ENCODE results near the gene PALMD.
A peak's percentile ranks its signal among the peaks of the same experiment; 100 is the strongest.

PALMD gene

DNA sequence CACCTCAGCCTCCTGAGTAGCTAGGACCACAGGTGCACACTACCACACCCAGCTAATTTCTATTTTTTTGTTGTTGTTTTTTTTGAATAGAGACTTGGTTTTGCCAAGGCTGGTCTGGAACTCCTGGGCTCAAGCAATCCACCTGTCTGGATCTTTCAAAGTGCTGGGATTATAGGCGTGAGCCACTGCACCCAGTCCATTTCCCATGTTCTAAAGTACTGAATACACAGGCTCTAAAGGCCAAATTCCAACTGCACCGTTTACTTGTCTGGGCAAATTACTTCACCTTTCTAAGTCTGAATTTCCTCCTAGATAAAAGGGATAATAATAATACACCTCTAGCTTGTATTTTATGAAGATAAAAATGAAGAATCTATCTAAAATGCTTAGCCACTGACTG is 80.9 kb downstream of the PALMD start:
- Histone ChIP-seq H3K4me1 (ENCODE audit: insufficient read depth, insufficient read length) (no peaks in the 10 kb centered on the region), H3K27me3 (ENCODE audit: insufficient read depth, insufficient read length) (no peaks in the 10 kb centered on the region), H3K9ac (ENCODE audit: insufficient read length, low read depth) (no peak overlapping the region), H3K9me3 (ENCODE audit: insufficient read depth, low read length) (no peaks in the 10 kb centered on the region), H3K4me3 (ENCODE audit: insufficient read length, low read depth) (no peak overlapping the region), H3K36me3 (ENCODE audit: insufficient read depth, insufficient read length, low read length) (no peaks in the 10 kb centered on the region)
- DNase-seq (ENCODE audit: low read depth, low spot score) = no peak
- TF ChIP-seq YY1 (IDR thresholded peaks at IDR 0.05; ENCODE audit: insufficient read depth, insufficient read length) = no peak
- TF ChIP-seq ZNF274 (IDR thresholded peaks at IDR 0.05; ENCODE audit: low read depth, low read length) = no peak
- TF ChIP-seq SUZ12 (IDR thresholded peaks at IDR 0.05; ENCODE audit: extremely low read depth, insufficient read depth, insufficient read length) = no peak

DNA sequence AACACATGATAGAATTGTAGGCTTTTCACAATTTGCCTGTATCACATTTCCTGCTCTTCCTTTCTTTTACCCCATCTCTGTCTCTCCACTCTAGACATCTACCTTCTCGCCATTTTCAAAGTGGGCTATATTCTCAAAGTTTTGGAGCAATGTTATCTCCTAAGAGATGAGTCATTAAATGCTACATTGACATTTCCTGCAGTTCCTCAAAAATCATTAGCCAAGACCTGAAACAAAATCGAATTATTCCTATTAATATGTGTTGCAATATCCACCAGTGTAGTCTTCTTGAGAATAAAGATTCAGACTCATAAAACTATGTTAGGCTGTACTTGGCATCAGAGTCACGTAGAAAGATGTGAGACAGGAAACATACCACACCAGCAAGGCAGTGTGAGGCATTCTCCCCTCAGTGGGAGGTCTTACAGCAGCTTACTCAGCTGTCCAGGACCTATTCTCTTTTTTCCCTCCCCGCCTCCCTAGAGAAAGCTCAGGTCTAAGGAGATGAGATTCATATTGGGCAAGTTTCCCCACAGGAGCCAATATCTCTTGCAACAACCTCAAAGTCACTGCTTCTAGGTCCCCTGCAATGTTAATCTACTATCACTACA is 81.8 kb downstream of the PALMD start:
- no peaks in the 10 kb centered on the region for H3K27me3 ChIP-seq (ENCODE audit: insufficient read depth, insufficient read length)
- no peaks in the 10 kb centered on the region for H3K9me3 ChIP-seq (ENCODE audit: insufficient read depth, low read length)
- TF ChIP-seq ZNF274 (IDR thresholded peaks at IDR 0.05; ENCODE audit: low read depth, low read length) (no peak), SUZ12 (IDR thresholded peaks at IDR 0.05; ENCODE audit: extremely low read depth, insufficient read depth, insufficient read length) (no peak), YY1 (IDR thresholded peaks at IDR 0.05; ENCODE audit: insufficient read depth, insufficient read length) (no peak)
- H3K4me1 ChIP-seq (ENCODE audit: insufficient read depth, insufficient read length) = no peaks in the 10 kb centered on the region
- H3K36me3 ChIP-seq (ENCODE audit: insufficient read depth, insufficient read length, low read length) = no peaks in the 10 kb centered on the region
- peak; percentile 38 for DNase-seq (ENCODE audit: low read depth, low spot score)
- H3K4me3 ChIP-seq (ENCODE audit: insufficient read length, low read depth) = no peak overlapping the region
- no peak overlapping the region for H3K9ac ChIP-seq (ENCODE audit: insufficient read length, low read depth)

DNA sequence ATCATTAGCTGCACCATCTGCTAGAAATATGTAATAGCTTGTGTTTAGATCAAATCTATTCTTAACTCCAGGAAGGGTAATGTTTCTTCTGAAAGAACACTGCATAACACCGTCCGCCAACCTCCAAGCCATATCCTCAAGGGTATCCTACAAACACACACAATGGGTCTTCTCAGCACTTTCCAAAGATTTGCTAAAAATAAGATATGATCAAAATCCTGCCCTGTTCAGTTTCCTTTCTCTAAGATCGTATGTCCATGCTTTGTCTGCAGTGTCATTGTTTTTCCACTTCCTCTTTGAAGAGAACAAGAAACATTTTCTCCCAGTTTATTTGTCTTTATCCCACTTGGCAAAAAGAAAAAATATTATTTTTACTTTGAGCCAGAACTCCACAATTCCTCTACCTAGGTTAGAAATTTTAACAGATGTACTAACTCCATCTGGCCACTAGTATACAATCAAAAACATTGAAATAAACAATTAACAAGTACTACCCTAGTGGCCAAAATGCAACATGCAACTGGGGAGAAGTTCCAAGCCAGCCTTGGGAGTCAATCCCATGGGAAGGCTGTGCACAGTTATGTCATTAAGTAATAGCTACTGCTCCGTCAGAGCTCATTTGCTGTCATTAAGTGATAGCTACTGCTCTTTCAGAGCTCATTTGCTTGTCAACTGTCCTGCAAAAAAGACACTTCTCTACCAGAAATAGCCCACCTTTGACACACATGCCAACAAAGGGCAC is 82.8 kb downstream of the PALMD start:
- Histone ChIP-seq H3K27me3 (ENCODE audit: insufficient read depth, insufficient read length) (no peaks in the 10 kb centered on the region), H3K36me3 (ENCODE audit: insufficient read depth, insufficient read length, low read length) (no peaks in the 10 kb centered on the region), H3K4me1 (ENCODE audit: insufficient read depth, insufficient read length) (no peaks in the 10 kb centered on the region), H3K9ac (ENCODE audit: insufficient read length, low read depth) (no peak overlapping the region), H3K4me3 (ENCODE audit: insufficient read length, low read depth) (no peak overlapping the region), H3K9me3 (ENCODE audit: insufficient read depth, low read length) (no peaks in the 10 kb centered on the region)
- DNase-seq (ENCODE audit: low read depth, low spot score) = peak; percentile 15
- TF ChIP-seq SUZ12 (IDR thresholded peaks at IDR 0.05; ENCODE audit: extremely low read depth, insufficient read depth, insufficient read length) = no peak
- no peak for TF ChIP-seq YY1 (IDR thresholded peaks at IDR 0.05; ENCODE audit: insufficient read depth, insufficient read length)
- TF ChIP-seq ZNF274 (IDR thresholded peaks at IDR 0.05; ENCODE audit: low read depth, low read length) = no peak

DNA sequence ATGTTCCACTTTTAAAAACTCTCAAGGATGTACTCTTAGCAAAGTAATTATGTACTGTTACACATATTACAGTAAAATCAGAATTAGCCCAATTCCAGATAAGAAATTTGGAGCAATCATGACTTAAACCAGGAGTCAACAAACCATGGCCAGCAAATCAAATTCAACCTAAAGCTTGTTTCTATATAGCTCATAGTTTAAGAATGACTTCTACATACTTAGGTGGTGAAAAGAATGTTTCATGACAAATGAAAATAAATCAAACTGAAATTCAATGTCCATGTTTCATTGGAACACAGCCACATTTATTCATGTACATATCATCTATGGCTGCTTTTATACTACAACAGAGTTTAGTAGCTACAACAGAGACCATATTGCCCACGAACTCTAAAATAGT is 85.5 kb downstream of the PALMD start:
- no peaks in the 10 kb centered on the region for H3K9me3 ChIP-seq (ENCODE audit: insufficient read depth, low read length)
- H3K9ac ChIP-seq (ENCODE audit: insufficient read length, low read depth) = no peak overlapping the region
- H3K36me3 ChIP-seq (ENCODE audit: insufficient read depth, insufficient read length, low read length) = no peaks in the 10 kb centered on the region
- TF ChIP-seq ZNF274 (IDR thresholded peaks at IDR 0.05; ENCODE audit: low read depth, low read length) (no peak), YY1 (IDR thresholded peaks at IDR 0.05; ENCODE audit: insufficient read depth, insufficient read length) (no peak), SUZ12 (IDR thresholded peaks at IDR 0.05; ENCODE audit: extremely low read depth, insufficient read depth, insufficient read length) (no peak)
- no peak for DNase-seq (ENCODE audit: low read depth, low spot score)
- H3K4me1 ChIP-seq (ENCODE audit: insufficient read depth, insufficient read length) = no peaks in the 10 kb centered on the region
- H3K27me3 ChIP-seq (ENCODE audit: insufficient read depth, insufficient read length) = no peaks in the 10 kb centered on the region
- no peak overlapping the region for H3K4me3 ChIP-seq (ENCODE audit: insufficient read length, low read depth)

DNA sequence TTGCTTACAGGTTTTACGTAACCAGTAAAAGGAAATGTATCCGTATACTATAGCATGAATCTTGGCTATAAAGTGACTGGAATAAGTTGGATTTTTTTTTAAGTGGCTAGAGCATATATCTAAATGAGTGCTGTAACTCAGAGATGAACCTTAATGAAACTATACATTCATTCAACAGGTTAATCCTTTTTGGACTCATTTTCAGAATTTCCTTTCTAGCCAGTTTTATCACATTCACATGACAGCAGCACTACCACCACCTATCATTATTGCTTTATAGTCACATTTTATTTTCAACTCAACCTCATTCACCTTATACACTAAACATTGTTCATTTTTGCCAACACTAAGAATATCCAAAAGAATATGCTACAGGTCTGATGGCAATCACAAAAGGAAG is 89.9 kb downstream of the PALMD start:
- Histone ChIP-seq H3K36me3 (ENCODE audit: insufficient read depth, insufficient read length, low read length) (no peaks in the 10 kb centered on the region), H3K4me3 (ENCODE audit: insufficient read length, low read depth) (no peak overlapping the region), H3K9me3 (ENCODE audit: insufficient read depth, low read length) (no peaks in the 10 kb centered on the region), H3K4me1 (ENCODE audit: insufficient read depth, insufficient read length) (no peaks in the 10 kb centered on the region), H3K9ac (ENCODE audit: insufficient read length, low read depth) (no peak overlapping the region), H3K27me3 (ENCODE audit: insufficient read depth, insufficient read length) (no peaks in the 10 kb centered on the region)
- TF ChIP-seq YY1 (IDR thresholded peaks at IDR 0.05; ENCODE audit: insufficient read depth, insufficient read length) (no peak), ZNF274 (IDR thresholded peaks at IDR 0.05; ENCODE audit: low read depth, low read length) (no peak), SUZ12 (IDR thresholded peaks at IDR 0.05; ENCODE audit: extremely low read depth, insufficient read depth, insufficient read length) (no peak)
- no peak for DNase-seq (ENCODE audit: low read depth, low spot score)

DNA sequence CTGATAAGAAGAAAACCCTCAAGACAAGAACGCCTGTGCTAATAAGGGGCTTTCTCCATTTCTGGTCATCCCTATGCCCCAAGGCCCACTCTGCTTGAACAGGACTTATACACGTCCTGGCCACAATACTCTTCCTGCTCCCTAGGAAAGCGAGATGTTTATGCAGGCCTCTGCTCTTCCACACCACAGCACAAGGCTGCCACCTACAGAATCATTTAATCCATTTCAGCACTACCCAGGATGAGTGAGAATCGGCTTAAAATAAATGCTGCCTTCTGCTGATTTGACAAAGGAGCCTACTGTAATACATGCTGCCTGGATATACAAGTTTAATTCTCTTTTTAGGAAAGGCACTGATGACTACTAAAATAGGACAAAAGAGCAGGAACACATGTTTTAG is 91.1 kb downstream of the PALMD start:
- H3K27me3 ChIP-seq (ENCODE audit: insufficient read depth, insufficient read length) = no peaks in the 10 kb centered on the region
- H3K9me3 ChIP-seq (ENCODE audit: insufficient read depth, low read length) = no peaks in the 10 kb centered on the region
- no peaks in the 10 kb centered on the region for H3K4me1 ChIP-seq (ENCODE audit: insufficient read depth, insufficient read length)
- DNase-seq (ENCODE audit: low read depth, low spot score) = peak; percentile 57
- H3K9ac ChIP-seq (ENCODE audit: insufficient read length, low read depth) = no peak overlapping the region
- TF ChIP-seq SUZ12 (IDR thresholded peaks at IDR 0.05; ENCODE audit: extremely low read depth, insufficient read depth, insufficient read length) (no peak), YY1 (IDR thresholded peaks at IDR 0.05; ENCODE audit: insufficient read depth, insufficient read length) (no peak), ZNF274 (IDR thresholded peaks at IDR 0.05; ENCODE audit: low read depth, low read length) (no peak)
- no peak overlapping the region for H3K4me3 ChIP-seq (ENCODE audit: insufficient read length, low read depth)
- no peaks in the 10 kb centered on the region for H3K36me3 ChIP-seq (ENCODE audit: insufficient read depth, insufficient read length, low read length)

DNA sequence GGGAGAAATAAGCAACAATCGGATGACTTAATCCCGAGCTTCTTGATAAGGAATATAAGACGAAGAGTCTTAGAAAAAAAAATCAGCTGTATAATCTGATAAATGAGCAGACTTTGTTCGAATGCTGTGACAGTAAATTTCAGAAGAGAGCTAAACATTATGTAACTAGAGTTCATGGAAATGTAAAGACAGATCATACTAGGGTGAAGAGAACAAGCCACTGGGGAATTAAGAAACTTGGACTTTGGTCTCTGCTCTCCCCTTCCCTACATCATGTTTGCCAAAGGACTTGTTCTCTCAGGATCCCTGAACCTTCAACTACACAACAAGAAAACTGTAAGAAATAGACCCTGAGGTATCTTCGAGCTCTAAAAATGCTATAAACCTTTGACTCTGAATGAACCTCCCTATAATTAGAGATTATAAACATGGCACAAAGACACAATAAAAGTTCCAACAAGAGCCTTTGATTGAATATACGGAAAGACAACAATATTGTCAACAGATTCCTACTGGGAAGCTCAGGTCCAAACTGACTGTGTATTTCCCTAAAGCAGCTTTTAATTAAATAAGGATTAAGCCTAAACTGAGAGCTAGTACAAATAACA is 93.0 kb downstream of the PALMD start:
- TF ChIP-seq SUZ12 (IDR thresholded peaks at IDR 0.05; ENCODE audit: extremely low read depth, insufficient read depth, insufficient read length) = no peak
- no peak for TF ChIP-seq ZNF274 (IDR thresholded peaks at IDR 0.05; ENCODE audit: low read depth, low read length)
- TF ChIP-seq YY1 (IDR thresholded peaks at IDR 0.05; ENCODE audit: insufficient read depth, insufficient read length) = no peak
- Histone ChIP-seq H3K27me3 (ENCODE audit: insufficient read depth, insufficient read length) (no peaks in the 10 kb centered on the region), H3K9me3 (ENCODE audit: insufficient read depth, low read length) (no peaks in the 10 kb centered on the region), H3K4me3 (ENCODE audit: insufficient read length, low read depth) (no peak overlapping the region), H3K4me1 (ENCODE audit: insufficient read depth, insufficient read length) (no peaks in the 10 kb centered on the region), H3K9ac (ENCODE audit: insufficient read length, low read depth) (no peak overlapping the region), H3K36me3 (ENCODE audit: insufficient read depth, insufficient read length, low read length) (no peaks in the 10 kb centered on the region)
- DNase-seq (ENCODE audit: low read depth, low spot score) = no peak

All from NT2/D1 (cell line).